ENCODE data around the gene ITGB2. TPM values are rescaled to one million over a fixed set of nuclear protein-coding genes. Genes with fewer than 3 reads are reported as not detected.
A peak's percentile ranks its signal among the peaks of the same experiment; 100 is the strongest.

Gene ITGB2
- total RNA-seq, 6 donors from 2014 or later = 73.1 to 435 (median 149) TPM

DNA sequence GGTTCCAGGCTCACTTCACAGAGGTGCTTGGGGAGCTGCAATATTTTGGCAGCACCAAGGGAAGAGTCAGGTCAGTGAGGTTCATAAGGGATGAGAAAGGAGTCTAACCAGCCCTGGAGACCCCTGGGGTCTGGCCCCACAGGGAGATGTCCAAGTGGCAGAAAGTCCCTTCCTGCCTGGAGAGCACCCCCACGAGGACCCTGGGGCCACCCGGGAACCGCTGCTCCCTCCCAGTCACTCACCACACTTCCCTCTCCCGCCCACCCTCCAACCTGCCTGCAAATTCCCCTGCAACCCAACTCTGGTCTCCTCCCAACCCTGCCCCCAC is 6.5 kb upstream of the ITGB2 start:
- peaks cover 45 to 68% (median 63%) of the 10 kb centered on the region in 4 donors for H3K4me1 ChIP-seq
- H3K36me3 ChIP-seq = no peaks in the 10 kb centered on the region
- H3K27me3 ChIP-seq = peaks cover 0 to 12% (median 7%) of the 10 kb centered on the region in 4 donors
- TF ChIP-seq POLR2AphosphoS5 (IDR thresholded peaks at IDR 0.05) (no peak), POLR2A (IDR thresholded peaks at IDR 0.05) (no peak), EP300 (IDR thresholded peaks at IDR 0.05) (no peak)
- TF ChIP-seq, protein P1, sequence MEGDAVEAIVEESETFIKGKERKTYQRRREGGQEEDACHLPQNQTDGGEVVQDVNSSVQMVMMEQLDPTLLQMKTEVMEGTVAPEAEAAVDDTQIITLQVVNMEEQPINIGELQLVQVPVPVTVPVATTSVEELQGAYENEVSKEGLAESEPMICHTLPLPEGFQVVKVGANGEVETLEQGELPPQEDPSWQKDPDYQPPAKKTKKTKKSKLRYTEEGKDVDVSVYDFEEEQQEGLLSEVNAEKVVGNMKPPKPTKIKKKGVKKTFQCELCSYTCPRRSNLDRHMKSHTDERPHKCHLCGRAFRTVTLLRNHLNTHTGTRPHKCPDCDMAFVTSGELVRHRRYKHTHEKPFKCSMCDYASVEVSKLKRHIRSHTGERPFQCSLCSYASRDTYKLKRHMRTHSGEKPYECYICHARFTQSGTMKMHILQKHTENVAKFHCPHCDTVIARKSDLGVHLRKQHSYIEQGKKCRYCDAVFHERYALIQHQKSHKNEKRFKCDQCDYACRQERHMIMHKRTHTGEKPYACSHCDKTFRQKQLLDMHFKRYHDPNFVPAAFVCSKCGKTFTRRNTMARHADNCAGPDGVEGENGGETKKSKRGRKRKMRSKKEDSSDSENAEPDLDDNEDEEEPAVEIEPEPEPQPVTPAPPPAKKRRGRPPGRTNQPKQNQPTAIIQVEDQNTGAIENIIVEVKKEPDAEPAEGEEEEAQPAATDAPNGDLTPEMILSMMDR (IDR thresholded peaks at IDR 0.05) = no peak
- H3K27ac ChIP-seq = peak overlapping the region; percentile 41 to 85 (median 74)
- H3K9me3 ChIP-seq = peaks cover 0 to 2% (median 0%) of the 10 kb centered on the region in 4 donors
- ATAC-seq (ENCODE audit: low FRiP score in 2 of 2) (no peak), DNase-seq (no peak)
- 6 to 21% methylated on average over 4 of the region's 4 CpGs for WGBS, 2 donors
- H3K4me3 ChIP-seq = peak overlapping the region in 1 of 4 donors; percentile 4

DNA sequence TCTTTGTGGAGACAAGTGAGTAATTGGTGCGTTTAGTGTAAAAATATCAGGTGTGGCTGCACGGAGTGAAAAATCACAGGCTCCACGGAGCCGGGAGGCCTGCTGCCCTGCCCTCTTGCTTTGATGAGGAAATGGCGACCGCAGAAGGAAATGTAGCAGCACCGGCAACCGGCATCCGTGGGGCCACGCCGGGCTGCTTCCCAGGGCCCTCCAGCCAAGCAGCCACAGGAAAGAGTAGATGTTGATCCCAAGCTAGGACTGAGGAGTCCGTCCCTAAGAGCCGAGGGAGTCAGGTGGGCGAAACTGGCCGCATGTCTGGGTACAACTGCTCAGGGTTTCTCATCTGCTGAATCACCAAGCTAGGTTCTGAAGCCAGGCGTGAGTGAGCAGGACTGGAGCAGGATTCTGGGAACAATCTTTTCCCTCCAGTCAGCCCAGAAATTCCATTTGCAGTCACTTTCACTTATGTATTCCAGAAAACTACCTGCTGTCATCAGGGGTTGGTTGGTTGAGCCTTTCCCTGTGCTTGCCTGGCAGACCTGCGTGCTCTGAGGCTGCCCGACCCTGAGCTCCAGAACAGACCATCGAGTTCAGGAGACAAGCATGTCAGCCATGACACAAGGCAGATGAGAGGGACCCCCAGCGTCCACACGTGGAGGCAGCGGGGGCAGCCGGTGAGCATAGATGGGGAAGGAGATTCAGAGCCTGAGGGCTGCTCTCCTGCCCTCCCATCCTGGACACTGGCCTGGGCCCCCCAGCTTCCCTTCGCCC is 5.8 kb upstream of the ITGB2 start:
- no peak for TF ChIP-seq POLR2AphosphoS5 (IDR thresholded peaks at IDR 0.05)
- TF ChIP-seq POLR2A (IDR thresholded peaks at IDR 0.05) = no peak
- Histone ChIP-seq H3K36me3 (no peaks in the 10 kb centered on the region), H3K27ac (peak overlapping the region; percentile 41 to 85 (median 74)), H3K27me3 (peaks cover 0 to 5% (median under 1%) of the 10 kb centered on the region in 4 donors), H3K9me3 (peaks cover 0 to 2% (median 0%) of the 10 kb centered on the region in 4 donors), H3K4me1 (peaks cover 38 to 61% (median 56%) of the 10 kb centered on the region in 4 donors), H3K4me3 (peak overlapping the region in 1 of 4 donors; percentile 0)
- 63 to 66% methylated on average over 15 to 24 of the region's 24 CpGs for WGBS, 2 donors
- DNase-seq = peak in 1 of 2 donors; percentile 54
- ATAC-seq (ENCODE audit: low FRiP score in 2 of 2) = no peak

DNA sequence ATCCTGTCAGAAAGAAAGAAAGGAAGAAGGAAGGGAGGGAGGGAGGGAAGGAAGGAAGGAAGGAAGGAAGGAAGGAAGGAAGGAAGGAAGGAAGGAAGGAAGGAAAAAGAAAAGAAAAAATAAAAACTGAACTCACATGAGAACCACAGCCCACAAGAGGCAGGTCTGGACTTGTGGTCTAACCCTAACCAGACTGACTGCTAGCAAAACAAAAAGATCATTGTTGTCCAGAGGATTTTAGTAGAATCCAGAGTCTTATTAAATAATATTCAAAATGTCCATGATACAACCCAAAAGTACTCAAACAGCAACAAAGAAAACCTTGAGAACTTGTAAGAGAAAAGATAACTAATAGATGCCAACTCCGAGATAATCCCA is 4.7 kb upstream of the ITGB2 start:
- TF ChIP-seq EP300 (IDR thresholded peaks at IDR 0.05) = no peak
- no peak for TF ChIP-seq POLR2AphosphoS5 (IDR thresholded peaks at IDR 0.05)
- TF ChIP-seq POLR2A (IDR thresholded peaks at IDR 0.05) = no peak
- TF ChIP-seq, protein P1 (IDR thresholded peaks at IDR 0.05) = no peak
- DNase-seq = no peak
- Histone ChIP-seq H3K27me3 (no peaks in the 10 kb centered on the region), H3K4me1 (peaks cover 32 to 59% (median 51%) of the 10 kb centered on the region in 4 donors), H3K9me3 (peaks cover 0 to 2% (median 0%) of the 10 kb centered on the region in 4 donors), H3K27ac (peak overlapping the region in 3 of 4 donors; percentile 12 to 85 (median 71)), H3K36me3 (no peaks in the 10 kb centered on the region), H3K4me3 (no peak overlapping the region)
- 85 to 100% methylated on average over 1 of the region's 1 CpG for WGBS, 2 donors
- ATAC-seq (ENCODE audit: low FRiP score in 2 of 2) = no peak

DNA sequence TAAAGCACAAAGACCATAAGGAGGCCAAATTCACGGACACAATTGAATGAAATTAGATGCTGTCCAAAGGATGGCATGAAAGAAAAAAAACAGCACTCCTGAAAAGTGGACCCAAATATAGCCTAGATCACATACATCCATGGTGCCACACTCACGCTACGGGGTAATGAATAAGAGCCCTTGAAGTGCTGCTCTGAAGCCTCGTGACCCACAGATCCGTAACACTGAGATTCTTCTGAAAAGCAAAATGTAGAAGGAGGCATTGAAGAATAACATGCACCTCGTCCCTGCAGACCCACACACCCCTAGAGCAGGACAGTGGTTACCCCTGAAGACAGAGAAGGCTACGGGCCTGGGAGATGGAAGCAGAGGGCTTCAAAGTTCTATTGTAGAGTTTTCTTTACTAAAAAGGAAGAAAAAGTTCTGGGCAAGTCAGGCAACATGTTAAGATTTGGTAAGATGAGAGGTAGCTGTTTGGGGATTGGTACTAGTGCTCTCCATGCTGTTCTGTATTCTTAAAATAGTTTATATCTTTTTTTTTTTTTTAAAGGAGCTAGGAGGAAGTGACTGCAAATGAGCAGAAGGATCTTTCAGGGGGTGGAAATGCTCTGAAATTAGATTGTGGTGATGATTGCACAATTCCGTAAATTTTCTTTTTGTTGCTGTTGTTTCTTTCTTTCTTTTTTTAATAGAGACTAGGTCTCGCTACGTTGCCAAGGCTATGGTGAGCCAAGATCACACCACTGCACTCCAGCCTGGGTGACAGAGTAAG is 4.1 kb upstream of the ITGB2 start:
- 43 to 55% methylated on average over 10 of the region's 10 CpGs for WGBS, 2 donors
- Histone ChIP-seq H3K27me3 (peaks cover 0 to under 1% (median 0%) of the 10 kb centered on the region in 4 donors), H3K4me3 (no peak overlapping the region), H3K36me3 (no peaks in the 10 kb centered on the region), H3K9me3 (peaks cover 0 to 2% (median 0%) of the 10 kb centered on the region in 4 donors), H3K4me1 (peaks cover 32 to 55% (median 49%) of the 10 kb centered on the region in 4 donors), H3K27ac (peak overlapping the region in 3 of 4 donors; percentile 40 to 85 (median 71))
- ATAC-seq (ENCODE audit: low FRiP score in 2 of 2) = peak in 1 of 2 donors; percentile 48
- no peak for DNase-seq
- TF ChIP-seq EP300 (IDR thresholded peaks at IDR 0.05) (no peak), POLR2A (IDR thresholded peaks at IDR 0.05) (no peak), POLR2AphosphoS5 (IDR thresholded peaks at IDR 0.05) (no peak)
- TF ChIP-seq, protein P1 (IDR thresholded peaks at IDR 0.05) = no peak

DNA sequence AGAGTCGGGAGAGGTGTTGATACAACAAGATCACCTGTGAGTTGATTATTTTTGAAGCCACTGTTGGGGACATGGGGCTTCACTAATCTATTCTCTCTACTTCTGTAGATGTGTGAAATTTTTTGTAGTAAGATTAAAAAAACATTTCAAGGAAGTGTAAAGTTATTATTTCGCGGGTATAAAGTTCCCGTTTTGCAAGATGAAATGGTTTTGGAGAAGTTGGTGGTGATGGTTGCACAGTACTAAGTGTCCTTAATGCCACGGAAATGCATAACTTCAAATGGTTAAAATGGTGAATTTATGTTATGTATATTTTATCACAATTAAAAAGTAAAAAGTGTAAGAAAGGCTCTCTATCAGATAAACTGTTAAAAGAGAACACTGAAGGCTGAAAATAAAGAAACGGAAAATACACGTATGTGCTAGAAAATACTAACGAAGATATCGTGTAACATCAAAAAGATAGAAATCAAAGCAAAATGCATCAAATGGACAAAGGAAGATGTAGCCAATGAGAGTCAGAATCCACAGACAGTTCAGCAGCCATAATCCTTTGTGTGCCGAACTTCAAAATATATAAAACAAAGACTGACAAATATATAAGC is 2.9 kb upstream of the ITGB2 start:
- ATAC-seq (ENCODE audit: low FRiP score in 2 of 2) (no peak), DNase-seq (no peak)
- 74 to 76% methylated on average over 10 of the region's 10 CpGs for WGBS, 2 donors
- Histone ChIP-seq H3K4me1 (peaks cover 32 to 60% (median 50%) of the 10 kb centered on the region in 4 donors), H3K9me3 (no peaks in the 10 kb centered on the region), H3K36me3 (no peaks in the 10 kb centered on the region), H3K27me3 (peaks cover 0 to 7% (median 0%) of the 10 kb centered on the region in 4 donors), H3K27ac (peak overlapping the region in 1 of 4 donors; percentile 85), H3K4me3 (no peak overlapping the region)
- TF ChIP-seq, protein P1 (IDR thresholded peaks at IDR 0.05) = no peak
- TF ChIP-seq POLR2A (IDR thresholded peaks at IDR 0.05) (no peak), EP300 (IDR thresholded peaks at IDR 0.05) (no peak), POLR2AphosphoS5 (IDR thresholded peaks at IDR 0.05) (no peak)
